Stimulated activated CD4-positive, alpha-beta T cell treated with anti-CD3 and anti-CD28 coated beads, Interleukin-12 subunit alpha, Interleukin-12 subunit beta, amount 100 ng/mL, for 4 hours (primary cell): ENCODE measurements around the gene CRYBB2.
A peak's percentile ranks its signal among the peaks of the same experiment; 100 is the strongest.
"Not testable (repeated sequence)": the region's sequence is repeated elsewhere in the genome, so short reads cannot be mapped to it uniquely, and the experiment has no call there.

Experiments used
- DNase-seq: peaks from one replicate; pipeline ENCODE4 v3.0.0-alpha.2; 2020

Gene CRYBB2

GRCh38 chr22:25200967-25201366, 18.5 kb upstream of the CRYBB2 start:
- no peak for DNase-seq

- DNase-seq: no peak
These were observed 17.7 kb upstream of the CRYBB2 start for GRCh38 chr22:25201557-25202273.

DNA sequence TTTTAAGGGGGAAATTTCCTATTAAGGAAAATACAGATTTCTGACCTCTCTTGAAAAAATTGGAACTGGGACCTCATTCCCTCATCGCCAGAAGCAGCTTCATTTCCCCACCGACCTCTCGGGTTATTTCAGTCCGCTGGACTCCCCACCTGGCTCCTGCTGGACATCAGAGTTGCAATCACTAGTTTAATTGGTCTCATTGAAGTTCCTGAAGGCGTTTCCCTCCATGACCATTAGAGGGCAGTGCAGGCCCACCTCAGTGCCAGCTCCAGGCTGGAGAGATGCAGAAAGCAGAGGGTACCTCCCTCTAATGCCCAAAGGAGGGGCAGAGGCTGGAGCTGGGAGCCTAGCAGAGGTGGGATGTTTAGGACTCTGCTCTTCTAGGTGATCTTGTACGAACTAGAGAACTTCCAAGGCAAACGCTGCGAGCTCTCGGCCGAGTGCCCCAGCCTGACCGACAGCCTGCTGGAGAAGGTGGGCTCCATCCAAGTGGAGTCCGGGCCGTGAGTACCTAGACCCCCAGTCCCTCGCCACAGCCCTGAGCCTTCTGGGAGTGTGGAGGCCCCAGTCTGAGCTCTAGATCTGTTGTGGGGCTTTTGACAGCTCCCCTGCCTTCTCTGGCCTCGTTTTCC, 17.0 kb upstream of the CRYBB2 start:
- DNase-seq: peak; percentile 48

- DNase-seq: no peak
These were observed 16.4 kb upstream of the CRYBB2 start for GRCh38 chr22:25203082-25203481.

DNA sequence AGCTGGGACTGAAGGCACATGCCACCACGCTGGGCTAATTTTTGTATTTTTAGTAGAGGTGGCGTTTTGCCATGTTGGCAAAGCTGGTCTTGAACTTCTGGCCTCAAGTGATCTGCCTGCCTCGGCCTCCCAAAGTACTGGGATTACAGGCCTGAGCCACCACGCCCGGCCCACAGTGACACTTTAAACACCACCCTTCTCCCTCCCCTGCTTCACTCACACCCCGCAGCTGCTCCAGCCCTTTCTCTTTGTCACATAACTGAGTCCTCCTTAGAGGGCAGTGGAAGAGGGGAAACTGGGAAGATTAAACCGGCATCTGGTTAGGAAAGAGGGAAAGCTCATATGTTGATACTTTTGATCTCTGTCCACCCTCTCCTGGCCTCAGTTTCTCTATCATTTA, 14.9 kb upstream of the CRYBB2 start:
- DNase-seq: not testable (repeated sequence)

GRCh38 chr22:25205847-25206246, 13.6 kb upstream of the CRYBB2 start:
- DNase-seq: no peak

- no peak for DNase-seq
These were observed 12.4 kb upstream of the CRYBB2 start for GRCh38 chr22:25206998-25207397.

DNA sequence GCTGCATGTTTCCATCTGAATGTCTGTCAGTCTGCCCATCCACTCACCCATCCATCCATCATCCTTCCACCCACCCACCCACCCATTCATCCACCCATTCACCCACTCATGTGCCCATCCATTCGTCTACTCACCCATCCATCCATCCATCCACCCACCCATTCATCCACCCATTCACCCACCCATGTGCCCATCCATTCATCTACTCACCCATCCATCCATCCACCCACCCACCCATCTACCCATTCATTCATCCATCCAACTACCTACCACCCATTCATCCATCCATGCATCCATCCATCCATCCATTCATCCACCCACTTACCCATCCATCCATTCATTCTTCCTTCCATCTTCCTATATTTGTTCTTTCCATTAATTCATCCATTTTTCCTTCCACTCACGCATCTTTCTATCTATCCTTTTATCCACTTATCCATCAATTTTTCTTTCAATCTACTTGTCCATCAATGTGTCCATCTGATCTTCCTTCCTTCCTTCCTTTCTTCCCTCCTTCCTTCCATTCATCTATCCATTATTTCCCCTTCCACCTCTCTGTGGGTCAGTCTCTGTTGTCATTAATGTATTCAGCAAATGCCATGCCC, 11.8 kb upstream of the CRYBB2 start:
- no peak for DNase-seq

GRCh38 chr22:25208328-25208727, 11.1 kb upstream of the CRYBB2 start:
- DNase-seq: no peak

GRCh38 chr22:25208743-25209505, 10.5 kb upstream of the CRYBB2 start:
- DNase-seq: no peak

DNA sequence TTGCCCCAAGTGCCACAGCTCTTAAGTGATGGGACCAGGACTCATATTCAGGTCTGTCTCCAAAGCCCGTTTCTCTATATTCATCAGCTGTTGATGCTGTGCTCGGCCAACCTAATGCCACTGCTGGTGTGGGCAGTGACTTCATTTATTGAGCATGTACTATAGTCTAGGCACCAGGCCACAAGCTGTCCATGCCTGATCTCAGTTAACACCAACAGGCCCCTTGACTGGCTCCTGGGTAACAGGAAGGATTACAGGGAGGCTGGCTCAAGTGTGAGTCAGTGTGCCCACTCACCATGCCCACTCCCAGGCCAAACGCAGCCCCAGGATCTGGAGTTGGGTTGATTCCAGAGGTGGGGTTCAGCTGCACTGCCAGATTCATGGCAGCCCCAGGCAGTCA, 8.6 kb upstream of the CRYBB2 start:
- DNase-seq: no peak

GRCh38 chr22:25212337-25212736, 7.1 kb upstream of the CRYBB2 start:
- DNase-seq: no peak

GRCh38 chr22:25213221-25213620, 6.2 kb upstream of the CRYBB2 start:
- no peak for DNase-seq

DNA sequence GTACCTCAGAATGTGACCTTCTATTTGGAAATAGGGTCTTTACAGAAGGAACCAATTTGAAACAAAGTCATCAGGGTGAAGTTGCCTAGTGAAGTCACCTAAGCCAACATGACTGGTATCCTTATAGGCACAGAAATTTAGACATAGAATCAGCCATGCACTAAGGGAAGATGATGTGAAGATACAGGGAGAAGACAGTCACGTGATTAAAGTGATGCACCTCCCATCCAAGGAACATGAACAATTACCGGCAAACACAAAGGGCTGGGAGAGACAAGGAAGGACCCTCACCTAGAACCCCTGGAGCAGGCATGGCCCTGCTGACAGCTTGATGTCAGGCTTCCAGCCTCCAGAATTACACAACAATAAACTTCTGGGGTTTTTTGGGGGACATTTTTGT, 3.2 kb upstream of the CRYBB2 start:
- DNase-seq: no peak

GRCh38 chr22:25219948-25220442, 556 bp downstream of the CRYBB2 start:
- no peak for DNase-seq

DNA sequence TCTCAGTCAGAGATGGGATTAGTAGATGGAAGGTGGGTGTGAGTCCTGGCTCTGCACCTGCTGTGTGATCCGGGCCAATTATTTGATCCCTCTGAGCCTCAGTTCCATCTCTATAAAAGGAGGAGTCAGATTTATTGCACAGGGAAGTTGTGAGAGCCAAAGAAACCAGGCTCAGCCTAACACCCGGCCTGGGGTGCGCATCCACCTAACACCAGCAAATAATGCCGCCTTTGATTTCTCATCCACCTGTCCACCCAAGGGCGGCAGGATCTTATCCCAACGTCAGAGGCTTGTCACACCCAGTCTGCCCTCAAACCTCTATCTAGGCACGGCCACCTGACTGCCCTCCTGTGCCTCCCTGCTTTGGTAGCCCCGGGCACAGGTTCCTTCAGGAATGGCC, 2.4 kb downstream of the CRYBB2 start:
- no peak for DNase-seq

DNA sequence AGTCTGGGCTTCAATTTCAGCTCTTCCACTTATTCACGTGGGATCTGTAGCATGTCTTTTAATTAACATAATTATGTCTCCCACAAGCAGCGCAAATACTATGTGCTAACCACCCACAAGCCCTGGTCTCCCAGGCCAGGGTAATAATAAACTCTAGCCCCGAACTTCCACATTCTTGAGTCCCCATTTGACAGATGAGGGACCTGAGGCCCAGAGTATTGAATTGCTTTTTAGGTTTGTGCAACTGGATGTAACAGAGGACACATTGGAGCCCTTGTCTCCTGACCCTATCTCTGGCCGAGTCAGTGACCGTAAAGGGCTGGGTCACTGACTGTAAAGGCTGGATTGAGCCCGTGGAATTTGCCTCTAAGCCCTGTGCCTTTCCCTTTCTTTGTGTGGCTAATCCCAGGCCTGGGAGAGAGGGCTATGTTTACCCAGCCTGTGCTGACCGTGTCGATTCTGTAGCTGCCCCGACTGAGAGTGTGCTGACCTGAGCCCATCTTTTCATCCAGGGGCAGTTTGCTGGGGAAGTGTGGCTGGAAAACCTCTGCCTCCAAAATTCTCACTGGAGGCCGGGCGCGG, 3.9 kb downstream of the CRYBB2 start:
- no peak for DNase-seq

- DNase-seq: no peak
These were observed 9.4 kb downstream of the CRYBB2 start for GRCh38 chr22:25228822-25229221.

DNA sequence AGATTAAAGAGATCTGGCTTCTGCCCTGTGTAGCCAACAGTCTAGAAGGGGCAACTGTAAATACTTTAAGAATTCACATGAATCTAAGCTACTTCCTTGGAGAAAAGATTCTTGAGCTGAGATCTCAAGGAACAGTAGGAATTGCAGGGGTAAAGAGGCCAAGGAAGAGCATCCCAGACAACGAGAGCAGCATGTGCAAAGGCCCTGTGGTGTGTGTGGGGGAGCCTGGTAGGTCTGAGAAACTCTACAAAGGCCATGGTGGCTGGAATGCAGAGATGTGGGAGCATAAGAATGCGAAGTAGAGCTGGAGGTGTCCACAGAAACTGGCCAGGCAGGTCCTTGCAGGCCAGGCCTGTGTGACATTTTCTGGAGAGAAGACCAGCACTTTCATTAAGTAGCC, 11.3 kb downstream of the CRYBB2 start:
- DNase-seq: not testable (repeated sequence)

- no peak for DNase-seq
These were observed 12.9 kb downstream of the CRYBB2 start for GRCh38 chr22:25232301-25232700.

- DNase-seq: not testable (repeated sequence)
These were observed 14.3 kb downstream of the CRYBB2 start for GRCh38 chr22:25233706-25234105.

DNA sequence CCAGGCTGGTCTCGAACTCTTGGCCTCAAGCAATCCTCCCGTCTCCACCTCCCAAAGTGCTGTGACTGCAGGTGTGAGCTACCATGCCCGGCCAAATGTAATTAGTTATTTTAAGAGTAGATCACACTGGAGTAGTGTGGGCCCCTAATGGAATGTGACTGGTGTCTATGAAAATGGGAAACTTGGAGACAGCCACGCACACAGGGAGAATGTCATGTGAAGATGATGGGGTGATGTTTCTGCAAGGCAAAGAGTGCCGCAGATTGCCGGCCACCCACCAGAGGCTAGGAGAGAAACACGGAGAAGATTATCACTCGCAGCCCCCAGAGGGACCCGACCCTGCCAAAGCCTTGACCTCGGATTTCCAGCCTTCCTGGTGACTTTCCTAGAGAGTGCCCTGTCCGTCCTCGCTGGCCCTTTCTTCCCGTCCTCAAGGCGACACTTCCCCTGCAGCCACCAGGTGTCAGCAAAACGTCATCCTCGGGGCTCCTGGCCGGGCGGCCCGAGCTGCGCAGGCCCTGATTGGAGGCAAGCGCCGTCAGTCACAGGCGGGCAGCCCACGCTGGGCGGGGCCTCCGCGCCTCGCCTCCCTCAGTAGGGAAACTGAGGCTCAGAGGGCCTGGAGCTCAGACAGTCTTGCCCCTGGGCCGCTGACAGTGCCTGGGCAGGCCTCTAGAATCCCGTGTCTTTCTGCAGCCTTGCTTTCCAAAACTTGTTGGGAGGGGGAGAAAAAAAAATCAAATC, 16.3 kb downstream of the CRYBB2 start:
- peak; percentile 66 for DNase-seq
